Ishikawa (cell line): Measurements from ENCODE around the gene OR10A4.

Source experiments
- CEBPB ChIP-seq: IDR thresholded peaks from 2 replicates; pipeline ENCODE4 v1.6.1; 2012
- CREB1 ChIP-seq: IDR thresholded peaks from 2 replicates; pipeline ENCODE4 v1.6.1; 2012; ENCODE audit warnings: low read depth
- EGR1 ChIP-seq: IDR thresholded peaks from 2 replicates; pipeline ENCODE4 v1.6.1; 2012
- EP300 ChIP-seq: IDR thresholded peaks from 2 replicates; pipeline ENCODE4 v1.6.1; 2012; ENCODE audit warnings: borderline replicate concordance
- FOXM1 ChIP-seq: IDR thresholded peaks from 2 replicates; pipeline ENCODE4 v1.6.1; 2012; ENCODE audit warnings: low read depth, borderline replicate concordance
- MAX ChIP-seq: IDR thresholded peaks from 2 replicates; pipeline ENCODE4 v1.6.1; 2012
- NFIC ChIP-seq: IDR thresholded peaks from 2 replicates; pipeline ENCODE4 v1.6.1; 2012
- RAD21 ChIP-seq: IDR thresholded peaks from 2 replicates; pipeline ENCODE4 v1.6.1; 2012; ENCODE audit warnings: low read depth
- REST ChIP-seq: IDR thresholded peaks from 2 replicates; pipeline ENCODE4 v1.6.1; 2012; ENCODE audit warnings: low read depth, mild to moderate bottlenecking
- TAF1 ChIP-seq: IDR thresholded peaks from 2 replicates; pipeline ENCODE4 v1.6.1; 2012; ENCODE audit warnings: low read depth, mild to moderate bottlenecking
- TCF12 ChIP-seq: IDR thresholded peaks from 2 replicates; pipeline ENCODE4 v1.6.1; 2012; ENCODE audit warnings: low read depth
- TEAD4 ChIP-seq: IDR thresholded peaks from 2 replicates; pipeline ENCODE4 v1.6.1; 2012
- USF1 ChIP-seq: IDR thresholded peaks from 2 replicates; pipeline ENCODE4 v1.6.1; 2012
- YY1 ChIP-seq: IDR thresholded peaks from 2 replicates; pipeline ENCODE4 v1.6.1; 2012; ENCODE audit warnings: low read depth
- ZBTB7A ChIP-seq: IDR thresholded peaks from 2 replicates; pipeline ENCODE4 v1.6.1; 2012; ENCODE audit warnings: low read depth

The OR10A4 gene

GRCh38 chr11:6876325-6876724, at the start of gene OR10A4:
OR10A4 (plus strand) TSS chr11:6876625; CDS start chr11:6876648, 23 bp downstream.
- TF ChIP-seq TCF12 (no peak), RAD21 (no peak), EP300 (no peak), NFIC (no peak), EGR1 (no peak), YY1 (no peak), TEAD4 (no peak), REST (no peak), TAF1 (no peak), CEBPB (no peak), ZBTB7A (no peak), FOXM1 (no peak), CREB1 (no peak), MAX (no peak), USF1 (no peak)

- TF ChIP-seq CREB1 (no peak), FOXM1 (no peak), MAX (no peak)
Observed at GRCh38 chr11:6828103-6828502, 48.3 kb upstream of the OR10A4 start.

- no peak for TF ChIP-seq FOXM1
- TF ChIP-seq USF1: no peak
- TF ChIP-seq YY1: no peak
- no peak for TF ChIP-seq TEAD4
- TF ChIP-seq EP300: no peak
- no peak for TF ChIP-seq TAF1
- no peak for TF ChIP-seq CEBPB
- TF ChIP-seq REST: no peak
- TF ChIP-seq ZBTB7A: no peak
- TF ChIP-seq CREB1: no peak
- no peak for TF ChIP-seq TCF12
- no peak for TF ChIP-seq NFIC
- no peak for TF ChIP-seq RAD21
- TF ChIP-seq MAX: no peak
- no peak for TF ChIP-seq EGR1
Observed at GRCh38 chr11:6833356-6833755, 43.1 kb upstream of the OR10A4 start.

- TF ChIP-seq TEAD4 (no peak), TAF1 (no peak), FOXM1 (no peak), EGR1 (no peak), RAD21 (no peak), EP300 (no peak), USF1 (no peak), NFIC (no peak), YY1 (no peak), MAX (no peak), TCF12 (no peak), REST (no peak), ZBTB7A (no peak), CEBPB (no peak), CREB1 (no peak)
Observed at GRCh38 chr11:6834021-6834420, 42.4 kb upstream of the OR10A4 start.
